Cardiac septum (tissue), 1 donor: ENCODE measurements around the gene NXN. TPM values are rescaled to one million over a fixed set of nuclear protein-coding genes. Genes with fewer than 3 reads are reported as not detected.
"Not testable (repeated sequence)": the region's sequence is repeated elsewhere in the genome, so short reads cannot be mapped to it uniquely, and the experiment has no call there.

Source experiments
- DNase-seq: peaks from one replicate; pipeline ENCODE4 v3.0.0-alpha.2; 2020; ENCODE audit warnings: low spot score
- intact Hi-C: fragments of 100-400 bp; cut with DNase I; formaldehyde crosslinking; loops from one replicate; pipeline ENCODE4 v1.14.0; 2022
- total RNA-seq: library from RNA; stranded (reverse); fragmentation: NEBNext Ultra II Directional; extraction: Animal tissue kit (Norgen Biotek cat#: 25700); gene quantifications from one replicate; pipeline ENCODE4 v1.2.1, GENCODE V29; 2021
- donor health status: DM: no; HTN: no; CAD: no.

NXN gene
- total RNA-seq, 1 donor from 2014 or later, result 14.3 TPM

- intact Hi-C loops, result no loop called here
- DNase-seq, result no peak
These were observed 120.3 kb downstream of the NXN start for GRCh38 chr17:859061-859823.

GRCh38 chr17:856149-856548 is 123.4 kb downstream of the NXN start:
- no peak for DNase-seq

GRCh38 chr17:855569-855968 is 124.0 kb downstream of the NXN start:
- DNase-seq, result no peak
- intact Hi-C loops, result no loop called here

More at GRCh38 chr17:856149-856548, 123.4 kb downstream of the NXN start:
- intact Hi-C loops, result no loop called here

GRCh38 chr17:852850-853249 is 126.7 kb downstream of the NXN start:
- DNase-seq, intact Hi-C loops: not testable (repeated sequence)

- DNase-seq, result no peak
- intact Hi-C loops, result no loop called here
These were observed 127.2 kb downstream of the NXN start for GRCh38 chr17:852349-852748.

- intact Hi-C loops, result no loop called here
- DNase-seq, result no peak
These were observed 127.7 kb downstream of the NXN start for GRCh38 chr17:851924-852323.

GRCh38 chr17:850851-851763 is 128.5 kb downstream of the NXN start:
- no peak for DNase-seq

GRCh38 chr17:850086-850850 is 129.3 kb downstream of the NXN start:
- intact Hi-C loops, result no loop called here
- DNase-seq, result no peak

More at GRCh38 chr17:850851-851763, 128.5 kb downstream of the NXN start:
- intact Hi-C loops, result no loop called here

GRCh38 chr17:848402-848801 is 131.2 kb downstream of the NXN start:
- intact Hi-C loops, result loop anchor here (5.0 kb wide), 1 partner anchor 69 kb away; no protein-coding TSS in a partner anchor
- DNase-seq, result no peak

GRCh38 chr17:846901-847843 is 132.4 kb downstream of the NXN start:
- intact Hi-C loops, result loop anchor here (5.0 kb wide), 1 partner anchor 70 kb away; no protein-coding TSS in a partner anchor
- no peak for DNase-seq

- DNase-seq, result no peak
- intact Hi-C loops, result no loop called here
These were observed 138.3 kb downstream of the NXN start for GRCh38 chr17:841313-841712.

GRCh38 chr17:838486-838885 is 141.1 kb downstream of the NXN start:
- no peak for DNase-seq
- intact Hi-C loops, result no loop called here

- no peak for DNase-seq
- intact Hi-C loops, result no loop called here
These were observed 143.4 kb downstream of the NXN start for GRCh38 chr17:836151-836550.

- DNase-seq, intact Hi-C loops: not testable (repeated sequence)
These were observed 143.9 kb downstream of the NXN start for GRCh38 chr17:835721-836120.

- DNase-seq, result no peak
- intact Hi-C loops, result no loop called here
These were observed 144.3 kb downstream of the NXN start for GRCh38 chr17:835263-835662.

- no peak for DNase-seq
- intact Hi-C loops, result no loop called here
These were observed 145.4 kb downstream of the NXN start for GRCh38 chr17:834136-834535.

- no peak for DNase-seq
- intact Hi-C loops, result no loop called here
These were observed 148.6 kb downstream of the NXN start for GRCh38 chr17:830950-831349.

GRCh38 chr17:830381-830780 is 149.2 kb downstream of the NXN start:
- intact Hi-C loops, result no loop called here

GRCh38 chr17:829614-830013 is 150.0 kb downstream of the NXN start:
- DNase-seq, result not testable (repeated sequence)

More at GRCh38 chr17:830381-830780, 149.2 kb downstream of the NXN start:
- DNase-seq, result no peak

More at GRCh38 chr17:829614-830013, 150.0 kb downstream of the NXN start:
- intact Hi-C loops, result not testable (repeated sequence)
